AG09309 (cell line): Measurements from ENCODE around the gene BLMH.

Source experiments
- DNase-seq: peaks from one replicate; pipeline ENCODE4 v3.0.0-alpha.2; 2010; ENCODE audit warnings: low read depth
- H3K4me3 ChIP-seq: 2 replicates; pipeline ENCODE4 v1.5.1; 2011; ENCODE audit warnings: mild to moderate bottlenecking, low read depth, low read length, moderate library complexity; ENCODE audit not compliant: control insufficient read depth
- CTCF ChIP-seq: IDR thresholded peaks from 2 replicates; pipeline ENCODE4 v1.5.1; 2011; ENCODE audit warnings: mild to moderate bottlenecking, low read depth, low read length, inconsistent platforms; ENCODE audit not compliant: insufficient read depth, control insufficient read depth; ENCODE audit errors: missing control alignments

Gene BLMH

GRCh38 chr17:30256756-30257506 lies 34.8 kb downstream of the BLMH start:
- H3K4me3 ChIP-seq = no peak overlapping the region
- TF ChIP-seq CTCF = no peak
- no peak for DNase-seq

- H3K4me3 ChIP-seq = no peak overlapping the region
- TF ChIP-seq CTCF = no peak
- DNase-seq = no peak
These were observed 37.6 kb downstream of the BLMH start for GRCh38 chr17:30254150-30254549.

GRCh38 chr17:30253312-30253711 lies 38.4 kb downstream of the BLMH start:
- TF ChIP-seq CTCF = no peak
- no peak overlapping the region for H3K4me3 ChIP-seq
- no peak for DNase-seq

DNA sequence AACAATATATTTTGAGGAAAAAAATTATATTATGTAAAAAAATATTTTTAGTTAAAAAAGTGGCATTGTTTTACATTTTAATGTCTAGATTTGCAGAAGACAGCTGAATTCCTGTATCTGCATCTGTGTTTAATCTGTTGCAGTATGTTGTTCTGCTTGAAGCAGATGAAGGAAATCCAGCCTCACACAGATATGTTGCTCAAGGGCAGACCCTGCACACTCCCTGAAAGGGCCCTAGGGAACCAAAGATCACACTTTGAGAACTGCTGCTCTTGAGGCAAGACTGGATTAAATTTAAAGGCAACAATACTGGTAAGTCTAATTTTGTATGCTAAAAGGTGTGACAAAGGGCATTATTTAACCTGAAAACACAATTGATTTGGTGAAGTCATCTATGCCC lies 39.8 kb downstream of the BLMH start:
- H3K4me3 ChIP-seq = no peak overlapping the region
- no peak for TF ChIP-seq CTCF
- no peak for DNase-seq

DNA sequence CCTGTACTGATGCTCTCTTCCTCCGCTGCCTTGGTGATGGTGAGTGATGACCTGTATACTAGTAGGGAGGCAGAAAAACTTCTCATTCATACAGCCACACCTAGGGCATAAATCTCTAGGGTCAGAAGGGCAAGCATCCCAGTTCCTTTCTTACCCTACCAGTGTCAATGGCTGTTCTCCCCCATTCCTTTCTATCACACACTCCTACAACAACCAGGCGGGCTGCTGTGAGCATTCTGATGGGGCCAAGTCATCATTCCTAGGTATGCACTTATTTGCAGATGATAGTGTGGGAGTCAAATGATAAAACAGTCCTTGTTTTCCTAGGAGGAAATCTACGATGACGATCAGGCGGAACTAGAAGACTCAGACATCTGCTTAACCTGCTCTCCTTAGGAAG lies 42.3 kb downstream of the BLMH start:
- no peak overlapping the region for H3K4me3 ChIP-seq
- no peak for DNase-seq
- TF ChIP-seq CTCF = no peak

- DNase-seq = no peak
- no peak overlapping the region for H3K4me3 ChIP-seq
- no peak for TF ChIP-seq CTCF
These were observed 43.0 kb downstream of the BLMH start for GRCh38 chr17:30248786-30249185.
